ENCODE results near the gene TMEM132C. TPM values are rescaled to one million over a fixed set of nuclear protein-coding genes. Genes with fewer than 3 reads are reported as not detected.

Gene TMEM132C
- total RNA-seq, 1 donor from 2014 or later = 73.7 TPM

GRCh38 chr12:128415036-128415560, 148.1 kb downstream of the TMEM132C start:
- DNase-seq (ENCODE audit: low spot score) = no peak

GRCh38 chr12:128418944-128419343, 152.0 kb downstream of the TMEM132C start:
- no peak for DNase-seq (ENCODE audit: low spot score)

GRCh38 chr12:128420163-128420562, 153.2 kb downstream of the TMEM132C start:
- no peak for DNase-seq (ENCODE audit: low spot score)

GRCh38 chr12:128421375-128421774, 154.4 kb downstream of the TMEM132C start:
- no peak for DNase-seq (ENCODE audit: low spot score)

GRCh38 chr12:128423205-128423604, 156.2 kb downstream of the TMEM132C start:
- no peak for DNase-seq (ENCODE audit: low spot score)

GRCh38 chr12:128424931-128425431, 158.0 kb downstream of the TMEM132C start:
- DNase-seq (ENCODE audit: low spot score) = no peak

GRCh38 chr12:128425666-128426331, 158.8 kb downstream of the TMEM132C start:
- no peak for DNase-seq (ENCODE audit: low spot score)

- DNase-seq (ENCODE audit: low spot score) = no peak
Measured at GRCh38 chr12:128426511-128426910, 159.5 kb downstream of the TMEM132C start.

- DNase-seq (ENCODE audit: low spot score) = no peak
Measured at GRCh38 chr12:128439796-128440195, 172.8 kb downstream of the TMEM132C start.

- DNase-seq (ENCODE audit: low spot score) = no peak
Measured at GRCh38 chr12:128442096-128442495, 175.1 kb downstream of the TMEM132C start.

- no peak for DNase-seq (ENCODE audit: low spot score)
Measured at GRCh38 chr12:128444598-128444997, 177.6 kb downstream of the TMEM132C start.

GRCh38 chr12:128445415-128446127, 178.6 kb downstream of the TMEM132C start:
- no peak for DNase-seq (ENCODE audit: low spot score)

GRCh38 chr12:128449146-128449894, 182.3 kb downstream of the TMEM132C start:
- no peak for DNase-seq (ENCODE audit: low spot score)

GRCh38 chr12:128450810-128451209, 183.8 kb downstream of the TMEM132C start:
- DNase-seq (ENCODE audit: low spot score) = no peak

- no peak for DNase-seq (ENCODE audit: low spot score)
Measured at GRCh38 chr12:128455851-128456250, 188.9 kb downstream of the TMEM132C start.

GRCh38 chr12:128456922-128457321, 190.0 kb downstream of the TMEM132C start:
- DNase-seq (ENCODE audit: low spot score) = no peak

- DNase-seq (ENCODE audit: low spot score) = no peak
Measured at GRCh38 chr12:128458301-128458974, 191.5 kb downstream of the TMEM132C start.

GRCh38 chr12:128459067-128459466, 192.1 kb downstream of the TMEM132C start:
- DNase-seq (ENCODE audit: low spot score) = no peak

- no peak for DNase-seq (ENCODE audit: low spot score)
Measured at GRCh38 chr12:128463881-128464280, 196.9 kb downstream of the TMEM132C start.

- DNase-seq (ENCODE audit: low spot score) = no peak
Measured at GRCh38 chr12:128467882-128468281, 200.9 kb downstream of the TMEM132C start.

GRCh38 chr12:128468926-128469325, 202.0 kb downstream of the TMEM132C start:
- DNase-seq (ENCODE audit: low spot score) = no peak

Measured in mesenteric fat pad (tissue), 1 donor.